HG03521 (cell line): ENCODE data around the gene PRKCA.

Source experiments
- ATAC-seq: cut with Tn5 transposase; IDR thresholded peaks from one replicate; pipeline ENCODE4 v1.9.1; 2021; ENCODE audit warnings: mild to moderate bottlenecking, moderate library complexity; ENCODE audit not compliant: unreplicated experiment

The PRKCA gene

GRCh38 chr17:66813296-66813695 is 510.9 kb downstream of the PRKCA start:
- no peak for ATAC-seq

GRCh38 chr17:66814026-66814425 is 511.6 kb downstream of the PRKCA start:
- ATAC-seq: no peak

- no peak for ATAC-seq
These were observed 512.2 kb downstream of the PRKCA start for GRCh38 chr17:66814570-66814969.

DNA sequence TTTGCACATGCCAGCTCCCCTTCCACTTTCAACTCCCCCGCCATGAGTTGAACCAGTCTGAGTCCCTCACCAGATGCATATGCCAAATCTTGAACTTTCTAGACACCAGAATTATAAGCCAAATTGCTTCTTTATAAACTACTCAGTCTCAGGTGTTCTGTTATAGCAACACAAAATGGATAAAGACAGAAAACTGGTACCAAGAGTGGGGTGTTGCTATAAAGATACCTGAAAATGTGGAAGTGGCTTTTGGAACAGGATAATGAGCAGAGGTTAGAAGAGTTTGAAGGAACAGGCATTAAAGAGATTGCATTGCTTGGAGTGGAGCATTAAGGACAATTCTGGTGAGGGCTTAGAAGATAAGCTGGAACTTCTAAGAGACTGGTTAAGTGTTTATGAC is 515.3 kb downstream of the PRKCA start:
- no peak for ATAC-seq

DNA sequence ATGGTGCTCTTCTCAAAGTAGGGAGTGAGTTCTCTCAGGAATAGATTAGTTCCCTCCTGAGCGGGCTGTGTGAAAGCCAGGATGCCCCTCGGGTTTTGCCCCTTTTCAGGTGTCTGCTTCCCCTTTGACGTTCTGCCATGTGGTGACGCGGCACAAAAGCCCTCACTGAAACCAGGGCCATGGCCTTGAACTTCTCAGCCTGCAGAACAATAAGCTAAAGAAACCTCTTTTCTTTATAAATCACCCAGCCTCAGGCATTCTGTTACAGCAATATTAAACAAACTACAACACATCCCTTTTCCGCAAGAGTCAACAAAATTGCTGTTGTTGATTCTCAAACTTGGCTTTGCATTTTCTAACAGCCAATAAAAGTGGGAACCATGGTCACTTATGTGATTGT is 517.1 kb downstream of the PRKCA start:
- no peak for ATAC-seq

DNA sequence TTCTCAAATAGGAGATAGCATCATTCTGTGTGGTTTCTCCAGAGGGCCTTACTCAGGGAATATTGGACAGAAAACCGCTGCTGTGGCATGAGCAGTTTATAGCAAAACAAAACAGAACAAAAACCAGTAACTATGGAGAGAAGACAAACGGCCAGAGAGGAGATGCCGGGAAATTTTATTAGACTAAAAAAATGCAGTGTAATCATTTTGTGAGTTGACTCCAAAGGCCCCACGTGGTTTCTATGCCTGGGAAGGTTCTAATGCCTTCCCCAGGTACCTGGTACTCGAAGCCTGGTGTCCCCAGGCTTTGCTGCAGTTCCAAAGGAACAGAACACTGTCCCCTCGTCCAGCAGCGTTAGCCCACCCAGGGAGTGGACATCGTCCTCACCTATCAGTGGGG is 519.6 kb downstream of the PRKCA start:
- no peak for ATAC-seq

GRCh38 chr17:66826856-66827255 is 524.4 kb downstream of the PRKCA start:
- ATAC-seq: no peak

DNA sequence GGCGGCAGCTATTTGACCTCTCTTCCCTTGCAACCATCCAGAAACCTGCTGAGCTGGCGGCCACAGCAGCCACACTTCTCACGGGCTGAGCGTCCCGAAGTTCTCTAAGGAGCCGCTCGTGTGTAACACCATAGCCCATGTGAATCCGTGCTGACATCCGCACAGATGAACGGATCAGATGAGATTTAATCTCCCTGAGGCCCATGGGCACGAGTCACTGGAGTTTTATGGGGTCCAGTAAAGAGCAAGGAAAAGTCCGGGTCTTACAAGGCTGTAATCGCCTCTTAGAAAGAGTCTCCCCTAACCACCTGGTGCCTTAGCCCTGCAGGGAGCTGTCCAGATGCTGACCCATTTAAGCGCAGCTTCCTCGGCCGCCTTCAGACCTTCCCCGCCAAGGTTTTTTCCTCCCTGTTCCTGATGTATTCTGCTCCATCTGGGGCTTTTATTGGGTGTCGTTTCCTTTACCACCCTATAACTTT is 527.0 kb downstream of the PRKCA start:
- no peak for ATAC-seq

DNA sequence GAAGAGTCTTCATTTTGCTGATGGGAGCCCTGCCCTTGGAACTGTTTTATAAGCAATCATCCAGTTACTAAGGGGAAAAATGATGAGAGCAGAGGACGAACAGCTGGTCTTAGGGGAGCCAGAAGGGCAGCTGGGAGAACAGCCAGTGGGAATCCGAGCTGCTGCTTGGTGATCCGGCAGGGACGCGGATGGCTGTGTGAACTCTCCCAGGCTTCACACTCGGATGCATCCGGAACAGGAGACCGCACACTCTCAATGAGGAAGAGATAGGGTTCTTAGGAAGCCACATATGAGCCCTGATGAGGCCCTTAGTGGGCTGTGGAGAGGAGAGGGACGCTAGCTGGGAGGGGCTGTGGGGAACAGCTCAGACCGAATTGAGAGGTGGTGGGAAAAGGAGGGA is 527.5 kb downstream of the PRKCA start:
- no peak for ATAC-seq

- no peak for ATAC-seq
These were observed 528.0 kb downstream of the PRKCA start for GRCh38 chr17:66830451-66830850.

- ATAC-seq: no peak
These were observed 529.2 kb downstream of the PRKCA start for GRCh38 chr17:66831383-66832210.

- no peak for ATAC-seq
These were observed 530.8 kb downstream of the PRKCA start for GRCh38 chr17:66833201-66833600.

DNA sequence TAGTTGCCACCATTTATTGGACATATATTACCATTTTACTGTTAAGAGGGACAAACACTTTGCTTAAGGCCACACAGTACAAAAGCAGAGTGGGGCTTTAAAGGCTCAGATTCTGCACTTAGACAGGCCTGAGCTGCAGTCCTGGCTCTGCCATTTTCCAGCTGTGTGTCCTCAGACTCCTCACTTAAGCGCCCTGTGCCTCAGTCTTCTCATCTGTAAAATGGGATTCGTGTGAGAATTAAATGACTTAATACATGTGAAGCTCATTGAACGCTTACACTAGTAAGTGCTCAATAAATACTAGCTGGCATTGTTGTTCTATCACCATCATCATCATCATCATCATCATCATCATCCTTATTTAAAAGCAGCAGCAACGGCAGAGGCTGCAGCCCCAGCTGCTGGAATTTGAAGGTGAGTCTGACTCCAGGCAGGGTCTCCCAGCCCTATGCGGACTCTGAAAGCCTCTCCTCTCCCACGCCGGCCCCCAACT is 532.1 kb downstream of the PRKCA start:
- ATAC-seq: no peak

DNA sequence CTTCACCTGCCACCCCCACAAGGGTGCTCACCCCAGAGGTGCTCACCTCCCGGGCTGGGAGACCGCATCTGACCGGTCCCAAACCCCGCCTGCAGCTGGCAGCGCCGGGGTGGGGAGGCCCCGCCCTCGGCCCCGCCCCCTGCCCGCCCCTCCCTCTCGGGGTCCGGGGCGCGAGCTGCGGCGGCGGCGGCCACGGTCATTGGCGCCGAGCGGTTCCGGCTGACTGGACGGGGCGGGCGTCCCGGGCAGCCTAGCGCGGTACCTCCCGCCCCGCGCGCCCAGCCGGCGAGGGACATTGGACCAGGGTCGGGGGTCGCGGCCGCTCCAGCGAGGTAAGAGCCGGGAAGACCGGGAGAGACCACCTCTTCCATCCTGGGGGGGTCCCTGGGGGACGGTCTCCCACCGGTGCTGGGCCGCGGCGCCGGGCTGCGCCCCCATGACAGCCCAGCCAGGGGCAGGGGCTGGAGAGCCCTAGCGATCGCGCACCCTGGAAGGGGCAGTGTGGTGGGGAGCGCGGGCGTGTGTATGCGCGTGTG is 532.6 kb downstream of the PRKCA start, which contains the start of gene CACNG5:
CACNG5 (plus strand) TSS at position 199 of the 536 bp plus-strand sequence. CDS start 42,216 bp downstream, outside the sequence.
- no peak for ATAC-seq

DNA sequence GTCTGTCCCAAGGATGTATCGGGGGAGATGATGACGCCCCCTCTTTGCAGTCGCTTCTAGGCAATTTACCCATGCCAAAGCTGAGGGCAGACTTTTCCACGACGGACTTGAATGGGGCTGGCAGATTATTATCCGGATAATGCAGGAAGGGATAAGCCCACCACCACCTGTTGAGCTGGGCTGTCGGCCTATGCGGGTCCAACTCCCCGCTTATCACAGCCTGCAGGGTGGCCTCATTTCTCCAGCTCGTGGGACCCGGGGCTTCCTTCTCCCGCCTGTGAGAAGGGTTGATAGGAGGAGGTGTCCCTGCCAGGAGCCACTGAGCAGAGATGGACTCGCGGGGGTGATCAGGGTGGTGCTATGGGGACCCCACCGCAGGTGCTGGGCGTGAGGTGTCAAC is 533.1 kb downstream of the PRKCA start:
- no peak for ATAC-seq

- ATAC-seq: no peak
These were observed 533.9 kb downstream of the PRKCA start for GRCh38 chr17:66836063-66837005.

DNA sequence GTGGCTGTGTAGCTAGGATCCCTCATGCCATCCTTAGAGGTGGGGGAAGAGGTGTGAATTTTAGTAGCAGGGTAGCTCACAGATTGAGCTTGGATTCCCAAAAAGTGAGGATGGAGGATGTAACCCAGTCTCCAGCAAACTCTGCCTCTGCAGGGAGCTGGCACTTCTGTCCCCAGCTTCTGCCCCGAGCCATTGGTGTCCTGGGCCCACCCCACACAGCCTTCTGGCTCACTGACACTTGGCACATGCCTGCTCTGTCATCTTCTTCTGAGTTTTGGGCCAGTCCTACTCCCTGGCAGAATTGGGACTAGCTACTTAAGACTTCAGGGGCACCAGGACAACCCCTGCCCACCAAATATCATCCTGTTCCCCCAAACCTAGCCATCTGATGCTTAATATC is 534.8 kb downstream of the PRKCA start:
- ATAC-seq: no peak

DNA sequence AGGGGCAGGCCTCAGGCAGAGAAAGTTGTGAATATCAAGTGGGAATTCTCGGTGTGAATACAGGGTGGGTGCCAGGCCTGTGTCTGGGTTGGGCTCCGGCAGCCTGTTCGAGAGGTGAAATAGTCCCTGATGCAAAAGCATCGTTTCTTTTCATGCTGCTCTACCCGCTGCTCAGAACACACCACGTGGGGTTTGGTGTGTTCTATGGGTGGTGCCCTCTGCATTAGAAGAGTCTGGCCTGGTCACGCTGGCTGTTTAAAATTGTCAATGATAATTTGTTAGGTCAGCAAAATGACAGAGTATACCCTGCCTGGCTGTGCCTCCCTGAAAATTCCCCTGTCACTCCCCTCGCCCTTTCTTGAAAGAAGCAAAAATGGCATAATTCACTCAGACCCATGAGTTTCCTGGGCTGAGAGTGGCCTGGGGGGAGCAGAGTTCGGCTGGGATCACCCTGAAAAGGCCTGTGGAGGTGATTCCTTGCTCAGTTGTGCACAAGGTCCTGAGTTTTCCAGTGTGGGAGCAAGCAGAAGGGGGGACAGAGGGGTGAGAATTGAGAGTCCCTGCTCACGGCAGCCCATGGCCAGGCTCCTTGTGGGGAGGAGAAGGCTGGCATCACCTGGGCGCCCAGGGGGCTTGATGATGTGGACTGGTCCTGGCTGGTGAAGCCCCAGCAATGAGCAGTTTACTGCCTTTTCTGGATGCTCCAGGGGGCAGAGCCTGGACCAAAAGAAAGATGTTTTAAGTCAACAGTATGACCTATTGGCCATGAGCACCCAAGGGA is 535.7 kb downstream of the PRKCA start:
- no peak for ATAC-seq

GRCh38 chr17:66839616-66840015 is 537.2 kb downstream of the PRKCA start:
- ATAC-seq: no peak

- no peak for ATAC-seq
These were observed 537.6 kb downstream of the PRKCA start for GRCh38 chr17:66840061-66840460.
